Left colon (tissue), 2 donors: ENCODE results near the gene ADCY10. TPM values are rescaled to one million over a fixed set of nuclear protein-coding genes. Genes with fewer than 3 reads are reported as not detected.
"Not testable (repeated sequence)": the region's sequence is repeated elsewhere in the genome, so short reads cannot be mapped to it uniquely, and the experiment has no call there.

Experiments
- ATAC-seq: fragments of 200-7000 bp; cut with Tn5 transposase; one replicate; pipeline ENCODE4 v1.9.1; 2020; ENCODE audit warnings: mild to moderate bottlenecking, moderate library complexity
- DNase-seq, 2 donors: peaks; one replicate each; pipeline ENCODE4 v3.0.0-alpha.2; 2020
- intact Hi-C, 2 donors: fragments of 100-400 bp; cut with DNase I in 1 of 2; cut with micrococcal nuclease in 1 of 2; formaldehyde crosslinking; loops; one replicate each; pipeline versions ENCODE4 v1.11.2 to v1.14.0; 2022; cut with DNase I, micrococcal nuclease
- total RNA-seq, 2 donors: library from RNA; stranded (reverse); fragmentation: NEBNext Ultra II Directional; extraction: Animal tissue kit (Norgen Biotek cat#: 25700); gene quantifications; one replicate each; pipeline ENCODE4 v1.2.1, GENCODE V29; 2021
- donor health status: DM: no; HTN: no; CAD: no.
- donor health status: DM: yes; HTN: yes; CAD: no.

ADCY10 gene
- total RNA-seq, 2 donors from 2014 or later = 0.42 to 0.64 TPM

DNA sequence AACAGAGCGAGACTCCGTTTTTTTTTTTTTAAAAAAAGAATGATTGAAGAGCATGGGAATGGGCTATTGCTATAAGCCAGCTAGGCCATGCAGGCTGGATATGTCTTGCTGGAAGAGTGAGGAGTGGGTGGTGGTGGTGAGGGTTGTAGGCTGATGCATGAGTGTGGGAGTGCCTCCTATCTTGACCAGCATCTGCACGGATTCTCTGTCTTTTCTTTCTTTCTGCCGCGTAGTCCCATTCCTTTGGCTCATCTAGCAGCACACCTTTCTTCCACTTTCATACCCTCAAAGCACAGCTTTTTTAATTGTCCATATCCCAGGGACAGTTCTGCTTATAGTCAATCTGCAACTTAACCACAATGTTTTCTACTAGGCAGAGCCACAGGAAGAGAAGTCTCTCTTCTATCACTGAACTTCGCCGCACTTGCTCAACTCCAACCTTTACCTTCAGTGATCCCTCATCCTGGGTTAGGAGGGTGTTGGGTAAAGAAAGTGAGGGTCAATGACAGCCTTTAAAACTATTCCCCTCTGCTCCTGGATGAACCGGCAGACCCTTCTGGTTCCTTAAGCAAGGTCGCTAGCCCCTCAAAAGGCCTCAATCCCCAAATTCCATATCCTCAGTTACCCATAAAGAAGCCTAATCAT lies 15.2 kb downstream of the ADCY10 start:
- DNase-seq = no peak
- no peak for ATAC-seq
- intact Hi-C loops = no loop called here

DNA sequence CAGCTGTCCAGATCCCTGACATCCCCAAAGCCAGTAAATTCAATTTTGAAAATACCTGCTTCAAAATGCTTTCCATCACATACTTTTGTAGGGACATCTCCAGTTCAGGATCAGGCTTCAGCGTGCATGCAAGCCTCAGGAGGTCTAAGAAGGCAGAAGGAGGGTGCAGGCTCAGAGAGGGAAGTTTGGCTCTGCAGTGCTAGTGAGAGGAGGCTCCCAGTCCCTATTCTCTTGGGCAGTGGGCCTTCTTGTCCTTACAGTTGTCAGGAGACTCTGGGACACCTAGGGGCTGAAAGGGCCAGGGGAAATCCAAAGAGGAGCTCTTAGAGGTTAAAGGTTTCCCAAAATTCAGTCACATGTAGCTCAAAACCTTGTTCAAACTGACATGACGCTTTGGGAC lies 20.1 kb downstream of the ADCY10 start:
- DNase-seq = no peak
- no peak for ATAC-seq

GRCh38 chr1:167890400-167890799 lies 23.5 kb downstream of the ADCY10 start:
- intact Hi-C loops = no loop called here
- ATAC-seq (no peak), DNase-seq (no peak)

More for the DNA sequence above, 20.1 kb downstream of the ADCY10 start:
- intact Hi-C loops = no loop called here

DNA sequence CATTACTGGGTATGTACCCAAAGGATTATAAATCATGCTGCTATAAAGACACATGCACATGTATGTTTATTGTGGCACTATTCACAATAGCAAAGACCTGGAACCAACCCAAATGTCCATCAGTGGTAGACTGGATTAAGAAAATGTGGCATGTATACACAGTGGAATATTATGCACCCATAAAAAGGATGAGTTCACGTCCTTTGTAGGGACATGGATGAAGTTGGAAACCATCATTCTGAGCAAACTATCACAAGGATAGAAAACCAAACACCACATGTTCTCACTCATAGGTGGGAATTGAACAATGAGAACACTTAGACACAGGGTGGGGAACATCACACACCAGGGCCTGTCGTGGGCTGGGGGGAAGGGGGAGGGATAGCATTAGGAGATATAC lies 26.7 kb downstream of the ADCY10 start:
- ATAC-seq, intact Hi-C loops, DNase-seq: not testable (repeated sequence)

DNA sequence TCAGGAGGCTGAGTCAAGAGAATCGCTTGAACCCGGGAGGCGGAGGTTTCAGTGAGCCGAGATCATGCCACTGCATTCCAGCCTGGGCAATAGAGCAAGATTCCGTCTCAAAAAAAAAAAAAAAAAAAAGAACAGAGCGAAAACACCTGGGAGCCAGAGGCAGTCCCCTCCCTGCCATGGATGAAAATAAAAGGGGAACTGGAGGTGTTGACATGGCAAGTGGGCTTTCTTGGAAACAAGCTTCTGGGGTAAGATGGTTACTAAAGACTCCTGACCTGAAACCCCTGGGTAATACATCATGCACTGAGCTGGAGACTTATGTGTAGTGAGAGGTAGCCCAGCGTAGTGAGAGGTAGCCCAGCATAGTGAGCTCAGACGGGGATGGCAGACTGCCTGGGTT lies 31.6 kb downstream of the ADCY10 start:
- intact Hi-C loops = no loop called here
- no peak for DNase-seq
- ATAC-seq = no peak

DNA sequence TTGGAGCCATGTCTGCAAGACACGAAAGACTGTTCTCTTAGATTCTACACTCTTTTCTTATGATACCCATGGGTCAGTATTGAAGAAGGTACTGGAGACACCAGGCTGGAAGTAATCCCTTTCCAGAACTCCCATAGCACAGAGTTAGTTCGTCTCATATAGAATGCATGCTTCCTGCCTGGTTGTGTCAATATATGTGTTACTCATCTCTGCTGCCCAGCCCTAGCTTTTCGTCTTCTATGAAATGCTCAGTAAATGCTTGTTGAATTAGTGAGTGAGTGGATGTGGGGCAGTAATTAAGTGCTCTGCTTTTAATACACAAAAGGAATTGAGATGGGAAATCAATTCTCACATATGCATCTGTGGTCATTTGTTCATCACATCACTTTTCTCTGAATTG lies 32.1 kb downstream of the ADCY10 start:
- ATAC-seq = no peak
- no peak for DNase-seq
- intact Hi-C loops = no loop called here

- no peak for DNase-seq
- ATAC-seq = no peak
- intact Hi-C loops = no loop called here
These were observed 32.9 kb downstream of the ADCY10 start for GRCh38 chr1:167881069-167881468.

GRCh38 chr1:167880580-167881021 lies 33.3 kb downstream of the ADCY10 start:
- ATAC-seq = no peak
- no peak for DNase-seq
- intact Hi-C loops = no loop called here

DNA sequence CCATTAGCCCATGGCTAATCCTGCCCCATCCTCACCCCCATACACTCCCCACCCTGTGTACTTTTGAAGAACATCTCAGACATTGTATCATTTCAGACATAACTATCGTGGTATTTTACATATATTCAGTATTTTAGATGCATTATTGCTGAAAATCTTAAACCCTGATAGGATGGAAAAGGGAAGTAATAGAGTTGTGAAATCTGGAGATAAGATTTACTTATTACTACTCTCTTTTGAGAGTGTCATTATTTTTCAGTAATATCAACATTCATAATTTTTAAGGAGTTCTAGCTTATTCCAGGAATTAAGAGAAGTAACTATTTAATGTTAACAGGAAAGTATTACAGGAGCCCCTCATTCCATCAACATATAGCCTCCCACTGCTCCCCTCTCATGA lies 34.4 kb downstream of the ADCY10 start:
- intact Hi-C loops = no loop called here
- DNase-seq = no peak
- no peak for ATAC-seq

- intact Hi-C loops = no loop called here
- no peak for DNase-seq
- ATAC-seq = no peak
These were observed 35.4 kb downstream of the ADCY10 start for GRCh38 chr1:167878372-167879160.

GRCh38 chr1:167876597-167877175 lies 37.2 kb downstream of the ADCY10 start:
- ATAC-seq = no peak
- intact Hi-C loops = no loop called here

GRCh38 chr1:167871331-167871730 lies 42.6 kb downstream of the ADCY10 start:
- intact Hi-C loops = no loop called here
- no peak for ATAC-seq

More at GRCh38 chr1:167876597-167877175, 37.2 kb downstream of the ADCY10 start:
- DNase-seq = no peak

GRCh38 chr1:167869157-167870001 lies 44.6 kb downstream of the ADCY10 start:
- DNase-seq, ATAC-seq, intact Hi-C loops: not testable (repeated sequence)

More at GRCh38 chr1:167871331-167871730, 42.6 kb downstream of the ADCY10 start:
- DNase-seq = no peak

DNA sequence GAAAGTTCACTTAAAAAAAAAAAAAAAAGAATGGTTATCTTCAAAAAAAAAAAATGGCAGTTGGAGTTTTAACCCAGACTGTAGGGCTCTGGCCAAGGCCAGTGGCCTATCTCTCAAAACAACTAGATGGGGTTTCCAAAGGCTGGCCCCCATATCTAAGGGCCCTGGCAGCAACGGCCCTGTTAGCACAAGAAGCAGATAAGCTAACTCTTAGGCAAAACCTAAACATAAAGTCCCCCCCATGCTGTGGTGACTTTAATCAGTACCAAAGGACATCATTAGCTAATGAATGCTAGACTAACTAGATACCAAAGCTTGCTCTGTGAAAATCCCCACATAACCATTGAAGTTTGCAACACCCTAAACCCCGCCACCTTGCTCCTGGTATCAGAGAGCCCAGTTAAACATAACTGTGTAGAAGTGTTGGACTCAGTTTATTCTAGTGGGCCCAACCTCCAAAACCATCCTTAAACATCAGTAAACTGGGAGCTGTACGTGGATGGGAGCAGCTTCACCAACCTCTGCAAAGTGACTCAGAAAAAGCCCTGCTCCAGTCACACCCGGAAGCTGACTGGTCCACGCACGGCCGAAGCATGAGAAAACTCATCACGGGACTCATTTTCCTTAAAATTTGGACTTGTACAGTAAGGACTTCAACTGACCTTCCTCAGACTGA lies 47.1 kb downstream of the ADCY10 start:
- ATAC-seq, intact Hi-C loops, DNase-seq: not testable (repeated sequence)

DNA sequence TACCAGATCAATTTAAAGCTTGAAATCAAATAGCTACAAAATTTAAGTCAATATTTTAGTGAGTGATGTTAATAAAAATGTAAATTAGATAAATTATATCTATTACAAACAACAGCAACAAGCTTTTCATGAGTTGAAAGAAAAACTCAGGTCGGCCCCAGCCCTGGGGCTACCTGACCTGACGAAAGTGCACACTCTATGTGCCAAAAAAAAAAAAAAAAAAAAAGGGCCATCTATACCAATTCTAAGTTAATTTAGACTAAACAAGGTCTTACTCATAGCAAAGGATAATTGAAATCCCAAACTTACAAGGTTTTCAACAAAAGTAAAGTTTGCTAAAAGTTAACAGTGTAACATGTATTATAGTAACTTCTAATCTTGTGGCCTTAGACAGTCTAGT lies 47.6 kb downstream of the ADCY10 start:
- intact Hi-C loops, DNase-seq, ATAC-seq: not testable (repeated sequence)

DNA sequence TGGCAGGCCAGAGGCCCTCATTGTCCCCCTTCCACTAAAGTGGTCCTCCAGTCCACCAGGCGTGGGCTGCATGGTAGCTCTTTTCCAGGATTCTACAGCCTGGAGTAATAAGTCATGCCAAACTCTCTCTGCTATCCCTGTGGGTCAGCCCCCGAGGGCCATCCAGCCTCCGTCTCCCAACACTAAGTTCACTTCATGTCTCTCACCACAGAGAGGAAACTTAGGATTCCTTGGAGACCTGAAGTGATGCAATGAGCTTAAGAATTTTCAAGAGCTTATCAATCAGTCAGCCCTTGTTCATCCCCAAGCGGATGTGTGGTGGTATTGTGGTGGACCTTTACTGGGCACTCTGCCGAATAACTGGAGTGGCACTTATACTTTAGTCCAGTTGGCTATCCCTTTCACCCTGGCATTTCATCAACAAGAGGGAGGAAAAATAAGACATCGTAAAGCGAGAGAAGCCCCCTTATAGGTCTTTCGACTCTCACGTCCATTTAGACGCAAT lies 48.1 kb downstream of the ADCY10 start:
- ATAC-seq, DNase-seq, intact Hi-C loops: not testable (repeated sequence)

- intact Hi-C loops, DNase-seq, ATAC-seq: not testable (repeated sequence)
These were observed 48.7 kb downstream of the ADCY10 start for GRCh38 chr1:167865193-167865592.

DNA sequence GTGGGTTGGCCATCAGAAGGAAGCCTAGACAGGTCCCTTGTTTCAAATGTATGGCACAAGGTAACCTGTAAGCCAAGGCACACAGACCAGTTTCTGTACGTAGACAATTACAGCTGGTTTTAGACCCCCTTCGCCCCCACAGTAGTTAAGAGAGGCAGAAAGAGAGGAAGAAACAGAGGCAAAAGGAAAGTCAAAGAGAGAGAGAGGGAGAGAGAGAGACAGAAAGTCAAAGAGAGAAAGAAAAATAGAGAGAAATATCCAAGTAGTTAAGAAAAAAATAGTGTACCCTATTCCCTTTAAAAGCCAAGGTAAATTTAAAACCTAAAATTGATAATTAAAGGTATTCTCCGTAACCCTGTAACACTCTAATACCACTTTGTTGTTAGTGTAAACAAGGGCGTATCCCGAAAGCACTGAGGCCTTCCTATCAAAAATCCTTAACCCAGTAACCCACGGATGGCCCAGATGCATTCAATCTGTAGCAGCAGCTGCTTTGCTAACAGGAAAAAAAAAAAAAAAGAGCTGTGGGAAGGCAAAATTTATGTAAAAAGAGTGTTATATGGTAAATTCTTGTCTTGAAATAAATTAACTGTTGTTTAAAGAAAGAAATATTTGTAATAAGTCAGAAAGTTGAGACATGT lies 49.4 kb downstream of the ADCY10 start:
- DNase-seq (no peak), ATAC-seq (no peak)
- intact Hi-C loops = no loop called here
